Gastroesophageal sphincter (tissue), 4 donors: Measurements from ENCODE around the gene BCOR. TPM values are rescaled to one million over a fixed set of nuclear protein-coding genes. Genes with fewer than 3 reads are reported as not detected.

Source experiments
- ATAC-seq: fragments of 150-250 bp; one replicate; pipeline ENCODE4 v1.9.1; 2016; ENCODE audit warnings: mild to moderate bottlenecking, moderate library complexity
- H3K27ac ChIP-seq, 4 donors: fragments of 200-600 bp; sonication (generic) in 3 of 4; 1 replicate in 3 of 4; 2 replicates in 1 of 4; pipeline ENCODE4 v1.5.1; 2016 to 2019
- H3K27me3 ChIP-seq: fragments of 200-600 bp; sonication (generic); one replicate; pipeline ENCODE4 v1.5.1; 2019
- H3K36me3 ChIP-seq, 2 donors: fragments of 200-600 bp; sonication (generic); one replicate each; pipeline ENCODE4 v1.5.1; 2019; ENCODE audit warnings: control low read depth in 1 of 2
- H3K4me1 ChIP-seq, 3 donors: fragments of 200-600 bp; sonication (generic); 1 replicate in 2 of 3; 2 replicates in 1 of 3; pipeline ENCODE4 v1.5.1; 2016 to 2019; ENCODE audit warnings: control low read depth in 2 of 3
- H3K4me3 ChIP-seq, 2 donors: fragments of 200-600 bp; sonication (generic); one replicate each; pipeline ENCODE4 v1.5.1; 2019; ENCODE audit warnings: mild to moderate bottlenecking in 1 of 2, moderate library complexity in 1 of 2
- H3K9me3 ChIP-seq, 3 donors: fragments of 200-600 bp; sonication (generic); one replicate each; pipeline ENCODE4 v1.5.1; 2017 to 2019; ENCODE audit warnings: control low read depth in 2 of 3
- CTCF ChIP-seq, 4 experiments: fragments of 200-600 bp in 2 of 4; fragments of 450-650 bp in 2 of 4; sonication (generic) in 1 of 4; IDR thresholded peaks; one replicate each; pipeline ENCODE4 v1.5.1; 2017 to 2019; ENCODE audit warnings: antibody characterized with exemption in 4 of 4, mild to moderate bottlenecking in 2 of 4, moderate library complexity in 2 of 4
- EP300 ChIP-seq: sonication (generic); formaldehyde crosslinking; IDR thresholded peaks from one replicate; pipeline ENCODE4 v1.6.1; 2017; ENCODE audit warnings: antibody characterized with exemption, mild to moderate bottlenecking
- POLR2A ChIP-seq, 2 donors: fragments of 450-650 bp; IDR thresholded peaks; one replicate each; pipeline ENCODE4 v1.6.1; 2017; ENCODE audit warnings: antibody characterized with exemption in 2 of 2, mild to moderate bottlenecking in 2 of 2, moderate library complexity in 1 of 2
- POLR2AphosphoS5 ChIP-seq: sonication (generic); formaldehyde crosslinking; IDR thresholded peaks from one replicate; pipeline ENCODE4 v1.6.1; 2017; ENCODE audit warnings: antibody characterized with exemption
- WGBS, 2 donors: methylation state at CpG; one replicate each; pipeline ENCODE4 v1.1.5; 2018; ENCODE audit warnings: low coverage in 1 of 2; 5-methylcytosine and 5-hydroxymethylcytosine counted together
- total RNA-seq, 4 donors: library from RNA; depleted of rRNA; stranded (reverse); fragments of >200 nt; gene quantifications; one replicate each; pipeline ENCODE4 v1.1.0, GENCODE V29; 2016

The BCOR gene
- total RNA-seq, 4 donors from 2014 or later: 18.4 to 27.4 (median 21.4) TPM

DNA sequence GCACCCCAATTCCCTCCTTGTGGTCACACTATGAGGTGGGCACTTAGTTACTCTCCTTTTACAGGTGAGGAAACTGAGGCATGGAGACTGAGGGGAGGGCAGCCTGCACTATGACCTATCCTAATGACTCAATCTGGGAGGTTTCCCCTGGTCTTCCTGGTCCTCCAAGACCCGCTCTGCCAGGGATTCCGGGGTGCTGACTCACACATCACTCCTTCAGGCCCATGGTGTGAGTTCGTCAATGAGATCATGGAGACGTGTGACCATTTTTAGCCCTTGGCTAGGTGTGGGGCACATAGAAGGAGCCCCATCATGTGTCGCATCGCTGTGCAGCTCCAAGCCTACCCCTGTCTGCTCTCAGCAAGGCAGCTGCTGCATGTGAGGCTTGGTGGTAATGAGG, 32.4 kb upstream of the BCOR start:
- no peak for ATAC-seq
- no peak overlapping the region for H3K27ac ChIP-seq
- 100% methylated on average over 1 of the region's 6 CpGs; no CpG with 5 or more reads in 1 of the 2 donors for WGBS, 2 donors
- no peaks in the 10 kb centered on the region for H3K36me3 ChIP-seq
- peaks cover 0 to 16% (median 0%) of the 10 kb centered on the region in 3 donors for H3K4me1 ChIP-seq
- no peaks in the 10 kb centered on the region for H3K27me3 ChIP-seq
- no peak overlapping the region for H3K4me3 ChIP-seq
- H3K9me3 ChIP-seq: no peaks in the 10 kb centered on the region
- no peak for TF ChIP-seq POLR2AphosphoS5

GRCh38 chrX:40127052-40127451, 29.3 kb upstream of the BCOR start:
- no peak for ATAC-seq
- 40% methylated on average over 1 of the region's 2 CpGs; no CpG with 5 or more reads in 1 of the 2 donors for WGBS, 2 donors
- H3K27me3 ChIP-seq: no peaks in the 10 kb centered on the region
- no peak overlapping the region for H3K27ac ChIP-seq
- peaks cover 0 to 3% (median 0%) of the 10 kb centered on the region in 3 donors for H3K4me1 ChIP-seq
- H3K36me3 ChIP-seq: no peaks in the 10 kb centered on the region
- H3K9me3 ChIP-seq: no peaks in the 10 kb centered on the region
- TF ChIP-seq POLR2A (IDR thresholded peaks at IDR 0.05) (no peak), POLR2AphosphoS5 (no peak), CTCF (IDR thresholded peaks at IDR 0.05) (no peak), EP300 (no peak)
- no peak overlapping the region for H3K4me3 ChIP-seq

DNA sequence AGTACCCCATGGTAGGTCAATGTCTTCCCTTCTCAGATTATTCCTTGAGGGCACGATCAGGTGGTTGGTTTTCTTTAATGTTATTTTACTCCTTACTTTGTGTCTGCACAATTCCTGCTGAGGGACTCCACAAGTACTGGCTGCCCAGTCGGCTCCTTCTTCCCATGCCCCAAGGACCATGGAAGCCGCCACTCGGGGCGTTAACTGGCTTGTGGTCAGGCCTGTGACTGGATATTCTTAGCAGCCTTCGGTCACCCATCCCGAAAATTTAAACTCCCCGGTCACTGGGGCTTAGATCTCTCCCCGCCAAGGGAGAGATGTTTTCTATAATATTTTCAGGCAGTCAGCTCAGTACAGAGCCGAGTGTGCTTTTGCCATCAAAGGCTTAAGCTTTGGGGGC, 24.7 kb upstream of the BCOR start:
- TF ChIP-seq POLR2A (IDR thresholded peaks at IDR 0.05) (no peak), CTCF (IDR thresholded peaks at IDR 0.05) (no peak), EP300 (no peak), POLR2AphosphoS5 (no peak)
- WGBS, 2 donors: no CpG with 5 or more reads among the region's 10 CpGs
- H3K4me1 ChIP-seq: no peaks in the 10 kb centered on the region
- no peak overlapping the region for H3K4me3 ChIP-seq
- H3K9me3 ChIP-seq: no peaks in the 10 kb centered on the region
- no peaks in the 10 kb centered on the region for H3K36me3 ChIP-seq
- ATAC-seq: no peak
- no peak overlapping the region for H3K27ac ChIP-seq
- no peaks in the 10 kb centered on the region for H3K27me3 ChIP-seq

DNA sequence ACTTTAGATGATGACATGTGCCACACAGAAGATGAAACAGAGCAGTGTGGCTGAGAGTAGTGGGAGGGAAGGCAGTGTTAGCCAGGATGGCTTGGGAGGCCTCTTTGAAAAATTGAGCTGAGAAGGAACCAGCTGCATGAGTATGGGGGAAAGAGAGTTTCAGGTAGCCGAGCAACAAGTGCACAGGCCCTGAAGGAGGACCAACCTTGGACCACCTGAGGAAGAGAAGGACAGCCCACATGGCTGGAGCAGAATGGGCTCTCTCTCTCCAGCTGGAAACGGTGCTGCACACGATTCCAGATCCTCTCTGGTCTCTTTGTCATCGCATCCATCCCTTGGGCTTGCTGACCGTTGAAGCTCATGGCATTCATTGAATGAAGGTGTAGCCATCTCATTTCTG, 23.9 kb upstream of the BCOR start:
- Histone ChIP-seq H3K4me3 (no peak overlapping the region), H3K9me3 (no peaks in the 10 kb centered on the region), H3K4me1 (no peaks in the 10 kb centered on the region), H3K36me3 (no peaks in the 10 kb centered on the region), H3K27me3 (no peaks in the 10 kb centered on the region), H3K27ac (no peak overlapping the region)
- WGBS, 2 donors: 80% methylated on average over 1 of the region's 5 CpGs; no CpG with 5 or more reads in 1 of the 2 donors
- ATAC-seq: no peak
- TF ChIP-seq CTCF (IDR thresholded peaks at IDR 0.05) (no peak), POLR2A (IDR thresholded peaks at IDR 0.05) (no peak), POLR2AphosphoS5 (no peak), EP300 (no peak)

GRCh38 chrX:40120838-40121580, 23.3 kb upstream of the BCOR start:
- WGBS, 2 donors: 77 to 86% methylated on average over 5 to 10 of the region's 11 CpGs
- ATAC-seq: no peak
- no peak overlapping the region for H3K27ac ChIP-seq
- no peaks in the 10 kb centered on the region for H3K4me1 ChIP-seq
- H3K36me3 ChIP-seq: no peaks in the 10 kb centered on the region
- no peaks in the 10 kb centered on the region for H3K9me3 ChIP-seq
- H3K4me3 ChIP-seq: no peak overlapping the region
- no peaks in the 10 kb centered on the region for H3K27me3 ChIP-seq
- no peak for TF ChIP-seq POLR2A (IDR thresholded peaks at IDR 0.05)
- TF ChIP-seq CTCF (IDR thresholded peaks at IDR 0.05): no peak
- TF ChIP-seq POLR2AphosphoS5: no peak
- TF ChIP-seq EP300: no peak
